NOMO-1 treated with DMSO at 0.1 percent for 48 hours (cell line): ENCODE data around the gene GLCCI1.
"Not testable (repeated sequence)": the region's sequence is repeated elsewhere in the genome, so short reads cannot be mapped to it uniquely, and the experiment has no call there.

Experiments used
- DNase-seq: peaks from one replicate; lab custom pipeline; 2025; ENCODE audit not compliant: unreplicated experiment; lab: John Stamatoyannopoulos, UW

The GLCCI1 gene

GRCh38 chr7:8086239-8086638 lies 117.6 kb downstream of the GLCCI1 start:
- DNase-seq: no peak

DNA sequence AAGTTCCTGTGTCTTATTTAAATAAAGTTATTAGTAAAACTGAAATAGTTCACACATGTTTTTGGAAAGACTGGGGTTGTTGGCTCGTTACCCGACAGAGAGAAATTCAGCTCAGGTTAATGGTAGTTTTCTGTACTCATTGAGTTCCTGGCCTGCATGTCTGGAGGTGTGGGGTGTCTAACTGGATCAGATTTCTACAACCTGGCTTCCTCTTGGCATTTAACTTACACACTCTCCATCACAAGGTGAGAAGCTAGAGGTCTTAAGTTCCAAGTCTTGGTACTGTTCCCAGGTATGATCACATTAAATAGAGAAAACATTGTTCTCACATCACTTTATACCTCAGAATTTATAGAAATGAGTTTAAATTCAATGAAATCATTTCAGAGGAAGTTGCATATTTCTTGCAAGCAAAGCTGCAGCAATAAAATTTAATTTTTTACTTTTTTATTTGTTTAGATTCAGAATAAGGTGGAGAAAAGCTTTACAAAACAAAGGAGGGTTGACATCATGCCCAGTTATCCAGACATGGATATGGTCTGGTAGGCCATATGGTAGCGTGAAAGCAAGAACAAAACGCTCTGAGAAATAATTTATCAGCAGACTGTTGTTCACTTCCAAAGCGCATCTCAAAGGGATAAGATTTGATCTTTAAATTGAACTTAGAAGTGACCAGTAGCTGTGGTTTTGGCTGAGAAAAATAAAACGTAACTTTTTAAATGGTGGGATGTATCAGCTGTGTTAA lies 120.6 kb downstream of the GLCCI1 start:
- DNase-seq: no peak

DNA sequence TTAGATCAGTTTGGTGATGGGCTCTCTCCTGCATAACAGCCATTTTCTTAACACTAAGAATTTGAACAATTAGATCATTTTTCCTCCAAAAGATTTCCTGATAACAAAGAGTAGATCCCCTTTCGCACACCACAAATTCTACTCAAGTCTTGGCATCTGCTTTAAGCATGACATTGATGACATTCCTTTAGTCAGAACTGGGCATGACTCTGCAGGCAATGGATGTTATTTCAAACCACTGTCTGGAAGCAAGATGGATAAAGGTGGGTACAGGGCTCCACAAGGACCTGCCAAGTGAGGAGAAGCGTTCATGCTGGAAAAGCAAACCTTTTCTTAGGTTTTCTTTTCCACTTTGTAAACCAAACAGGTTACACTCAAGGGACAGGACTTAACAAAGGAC lies 123.5 kb downstream of the GLCCI1 start:
- DNase-seq: no peak

- DNase-seq: no peak
Observed at GRCh38 chr7:8094164-8095140, 125.9 kb downstream of the GLCCI1 start.

DNA sequence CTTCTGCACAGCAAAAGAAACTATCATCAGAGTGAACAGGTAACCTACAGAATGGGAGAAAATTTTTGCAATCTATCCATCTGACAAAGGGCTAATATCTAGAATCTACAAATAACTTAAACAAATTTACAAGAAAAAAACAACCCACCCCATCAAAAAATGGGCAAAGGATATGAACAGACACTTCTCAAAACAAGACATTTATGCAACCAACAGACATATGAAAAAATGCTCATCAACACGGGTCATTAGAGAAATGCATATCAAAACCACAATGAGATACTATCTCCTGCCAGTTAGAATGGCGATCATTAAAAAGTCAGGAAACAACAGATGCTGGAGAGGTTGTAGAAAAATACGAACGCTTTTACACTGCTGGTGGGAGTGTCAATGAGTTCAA lies 132.7 kb downstream of the GLCCI1 start:
- not testable (repeated sequence) for DNase-seq

GRCh38 chr7:8103282-8103681 lies 134.7 kb downstream of the GLCCI1 start:
- no peak for DNase-seq

- DNase-seq: no peak
Observed at GRCh38 chr7:8105449-8106095, 137.0 kb downstream of the GLCCI1 start.

GRCh38 chr7:8109196-8110022 lies 140.8 kb downstream of the GLCCI1 start:
- DNase-seq: no peak

DNA sequence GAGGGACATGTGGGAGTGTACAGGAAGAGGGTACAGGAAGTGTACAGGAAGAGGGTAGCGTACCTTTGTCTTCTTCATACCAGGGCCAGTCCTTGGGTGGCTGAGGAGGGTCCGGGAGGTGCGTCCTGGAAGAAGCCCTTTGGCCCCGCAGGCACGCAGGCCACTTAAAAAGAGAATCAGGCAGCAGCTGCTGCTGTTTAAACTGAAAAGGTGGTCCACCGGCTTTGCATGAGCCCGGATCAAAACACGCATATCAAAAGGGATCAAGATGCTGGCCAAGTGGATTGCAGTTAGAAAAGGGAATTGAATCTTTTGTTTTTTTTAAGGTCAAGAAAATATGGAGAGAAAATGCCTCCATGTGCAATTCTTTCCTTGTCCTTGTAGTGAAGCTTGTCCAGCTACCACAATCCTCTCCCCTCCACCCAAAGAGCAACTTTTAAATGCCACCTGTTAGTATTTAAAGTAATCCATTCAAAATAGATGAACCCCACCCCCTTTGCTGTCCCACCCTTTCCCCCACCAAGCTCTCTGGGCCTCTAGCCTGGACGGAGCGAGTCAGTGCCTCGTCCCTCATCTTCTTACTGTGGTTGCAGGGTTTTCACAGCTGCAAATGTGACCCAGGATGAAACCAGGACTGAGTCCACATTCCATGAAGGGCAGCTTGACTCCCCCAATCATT lies 142.8 kb downstream of the GLCCI1 start:
- no peak for DNase-seq

DNA sequence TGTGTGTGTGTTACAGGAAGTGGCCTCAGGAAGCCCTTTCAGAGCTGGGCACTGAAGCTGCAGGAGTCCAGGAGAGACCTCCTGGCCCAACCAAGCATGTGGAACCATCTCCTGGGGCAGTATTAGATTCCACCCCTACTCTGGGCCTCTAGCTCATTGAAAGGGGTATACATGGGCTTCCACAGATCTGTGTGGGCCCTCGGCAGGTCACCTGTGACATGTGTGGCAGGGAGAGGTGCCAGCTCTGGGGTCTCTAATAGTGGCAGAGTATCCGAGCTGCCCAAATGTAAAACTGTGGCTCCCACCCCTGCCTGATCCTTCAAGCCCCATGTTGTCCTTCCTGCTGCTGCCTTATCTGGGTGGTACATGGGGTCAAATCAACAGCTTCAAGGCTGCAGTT lies 144.1 kb downstream of the GLCCI1 start:
- DNase-seq: no peak

GRCh38 chr7:8113184-8113583 lies 144.6 kb downstream of the GLCCI1 start:
- no peak for DNase-seq

- no peak for DNase-seq
Observed at GRCh38 chr7:8114175-8114574, 145.6 kb downstream of the GLCCI1 start.

- DNase-seq: no peak
Observed at GRCh38 chr7:8115547-8116402, 147.2 kb downstream of the GLCCI1 start.

- no peak for DNase-seq
Observed at GRCh38 chr7:8117195-8117594, 148.6 kb downstream of the GLCCI1 start.

- DNase-seq: no peak
Observed at GRCh38 chr7:8119262-8119661, 150.7 kb downstream of the GLCCI1 start.

DNA sequence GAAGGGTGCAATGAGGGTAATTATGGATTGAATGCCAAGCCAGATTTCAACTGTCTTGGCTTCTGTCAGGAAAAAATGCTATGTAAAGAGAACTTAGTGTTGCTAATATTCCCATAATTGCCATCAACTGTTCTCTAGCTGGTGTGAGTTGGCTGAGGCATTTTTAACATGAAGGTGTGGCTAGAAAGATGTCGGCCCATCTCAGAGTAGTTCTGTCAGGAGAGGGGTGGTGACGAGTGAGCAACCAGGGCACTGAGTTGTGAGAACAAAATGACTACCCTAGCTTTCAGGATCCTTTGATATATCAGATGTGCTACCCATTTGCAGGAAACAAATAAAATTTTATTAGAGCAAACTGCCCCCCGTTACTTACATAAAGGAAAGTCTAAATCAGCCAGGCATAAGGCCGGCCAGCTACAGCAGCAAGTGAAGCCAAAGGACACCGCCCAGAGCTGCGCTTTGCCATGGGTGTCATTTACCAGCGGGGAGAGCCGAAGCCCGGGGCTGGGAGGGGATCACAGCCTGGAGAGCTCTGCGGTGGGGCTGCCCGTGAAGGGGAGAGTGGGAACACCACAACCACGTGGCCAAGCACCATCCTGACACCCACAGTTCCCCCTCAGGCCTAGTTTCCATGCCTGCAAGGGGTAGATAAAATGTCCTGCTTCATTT lies 151.9 kb downstream of the GLCCI1 start:
- no peak for DNase-seq

DNA sequence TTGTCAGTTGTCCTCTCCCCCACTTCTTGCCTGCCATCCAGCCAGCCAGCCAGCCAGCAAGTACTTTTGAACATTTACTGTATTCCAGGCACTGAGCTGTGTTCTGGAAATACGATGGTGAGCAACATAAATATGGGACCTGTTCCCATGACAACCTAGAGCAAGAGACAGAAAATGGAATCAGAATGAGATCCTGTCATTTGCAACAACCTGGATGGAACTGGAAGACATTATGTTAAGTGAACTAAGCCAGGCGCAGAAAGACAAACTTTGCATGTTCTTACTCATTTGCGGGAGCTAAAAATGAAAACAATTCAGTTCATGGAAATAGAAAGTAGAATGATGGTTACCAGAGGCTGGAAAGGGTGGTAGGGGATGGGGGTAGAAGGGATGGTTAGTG lies 152.6 kb downstream of the GLCCI1 start:
- no peak for DNase-seq

DNA sequence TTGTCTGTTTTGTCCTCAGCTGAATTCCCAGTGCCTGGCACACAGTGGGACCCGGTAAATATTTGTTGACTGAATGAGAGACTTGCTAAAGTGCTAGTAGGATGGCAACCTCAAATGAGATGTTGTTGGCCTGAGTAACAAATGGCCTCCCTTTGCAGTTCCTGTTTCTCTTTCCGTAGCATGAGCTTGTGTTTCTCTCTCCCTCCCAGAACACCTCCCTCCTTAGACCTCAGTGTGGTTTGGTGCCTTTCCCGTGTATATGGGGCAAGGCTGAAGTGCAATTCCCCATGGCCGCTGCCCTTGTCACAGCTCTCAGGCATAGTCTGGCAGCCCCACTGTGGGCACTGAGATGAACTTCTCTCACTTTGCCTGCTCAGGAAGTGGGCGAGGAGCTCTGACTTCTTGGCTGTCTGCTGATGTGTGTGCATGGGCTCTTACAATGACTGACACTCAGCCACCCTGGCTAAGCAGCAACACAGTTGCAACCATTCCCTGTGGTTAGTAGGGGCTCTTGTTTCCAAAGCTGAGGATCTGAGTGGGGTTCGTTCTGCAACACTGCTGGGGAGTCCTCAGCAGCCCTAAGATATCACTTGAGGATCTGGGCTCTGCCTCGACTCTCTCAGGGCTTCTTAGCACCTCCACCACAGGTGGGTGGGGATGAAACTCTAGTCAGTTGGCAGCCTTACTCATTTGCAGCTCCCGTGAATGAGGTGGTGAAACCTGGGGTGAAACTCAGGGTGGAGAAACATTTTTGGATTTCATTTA lies 157.3 kb downstream of the GLCCI1 start:
- peak; percentile 50 for DNase-seq
